Cortex of kidney (tissue), 1 donor: ENCODE measurements around the gene LIMCH1.
"Not testable (repeated sequence)": the region's sequence is repeated elsewhere in the genome, so short reads cannot be mapped to it uniquely, and the experiment has no call there.

Experiments
- DNase-seq: peaks from one replicate; lab custom pipeline; 2025; lab: John Stamatoyannopoulos, UW

Gene LIMCH1

DNA sequence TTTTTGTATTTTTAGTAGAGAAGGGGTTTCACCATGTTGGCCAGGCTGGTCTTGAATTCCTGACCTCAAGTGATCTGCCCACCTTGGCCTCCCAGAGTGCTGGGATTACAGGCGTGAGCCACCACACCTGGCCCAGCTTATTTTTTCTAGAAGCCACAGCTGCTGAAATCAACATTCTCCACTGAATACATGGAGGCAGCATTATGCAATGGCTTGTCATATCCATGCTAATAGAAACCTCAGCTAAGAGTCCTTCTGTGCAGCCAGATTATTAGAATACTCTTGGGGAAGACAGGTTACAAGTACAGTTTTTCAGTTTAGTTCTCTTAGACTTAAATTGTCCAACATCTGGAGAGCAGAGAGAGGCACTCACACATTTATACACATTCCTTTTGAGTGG, 104.8 kb downstream of the LIMCH1 start:
- not testable (repeated sequence) for DNase-seq

DNA sequence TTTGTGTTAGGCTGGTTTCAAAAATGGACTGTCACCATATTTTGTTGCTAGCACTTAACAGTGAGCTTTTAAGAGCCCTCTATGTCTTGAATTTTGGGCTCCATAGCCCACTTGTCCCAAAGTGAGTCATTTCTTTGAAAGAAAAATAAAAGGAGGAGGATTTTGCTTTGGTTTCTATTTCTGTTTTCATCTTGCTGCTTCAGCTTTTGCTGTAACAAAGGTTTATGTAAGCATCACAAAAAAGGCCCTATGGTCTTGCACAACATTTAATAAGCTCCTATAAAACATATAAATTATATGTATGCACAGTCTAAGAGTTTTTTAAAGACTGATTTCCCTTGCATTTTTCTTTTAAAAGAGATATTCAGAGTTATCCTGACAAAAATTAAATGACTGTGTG, 105.4 kb downstream of the LIMCH1 start:
- DNase-seq = no peak

GRCh38 chr4:41644288-41644914, 106.4 kb downstream of the LIMCH1 start:
- no peak for DNase-seq

DNA sequence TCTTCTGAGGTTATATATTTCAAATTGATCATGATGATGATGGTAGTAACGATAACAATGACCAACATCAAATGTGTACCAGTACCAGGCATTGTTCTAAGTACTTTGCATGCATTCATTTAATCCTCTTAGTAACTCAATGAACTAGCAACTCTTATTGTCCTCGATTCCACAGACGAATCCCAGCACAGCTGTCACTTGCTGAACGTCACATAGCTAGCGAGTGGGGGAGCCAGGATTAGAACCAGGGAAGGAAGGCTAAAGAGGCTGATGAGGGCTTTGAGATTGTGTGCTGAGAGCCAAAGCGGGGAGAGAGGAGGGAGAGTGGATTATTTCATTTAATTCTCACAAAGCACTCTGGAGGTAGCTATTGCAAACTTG, 106.9 kb downstream of the LIMCH1 start:
- DNase-seq = no peak

- DNase-seq = no peak
These were observed 107.9 kb downstream of the LIMCH1 start for GRCh38 chr4:41645728-41646390.

DNA sequence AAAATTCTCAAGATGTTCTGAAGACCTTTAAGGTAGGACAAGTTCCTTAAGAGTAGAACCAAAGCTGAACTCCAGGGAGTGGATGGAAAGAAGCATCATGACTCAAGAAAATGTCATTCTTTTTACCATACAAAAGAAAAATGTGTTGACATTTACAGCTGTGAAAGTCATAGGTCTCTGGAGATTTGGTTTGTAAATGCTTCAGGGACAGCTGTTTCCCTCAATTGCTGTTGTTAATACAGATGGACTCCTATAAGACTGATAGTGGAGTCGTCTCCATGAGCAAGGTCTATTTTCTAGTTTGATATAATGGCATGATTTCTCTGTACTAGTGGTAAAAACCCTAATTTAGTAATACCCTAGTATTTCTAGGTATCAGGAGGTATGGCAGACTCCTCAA, 108.9 kb downstream of the LIMCH1 start:
- DNase-seq = no peak

DNA sequence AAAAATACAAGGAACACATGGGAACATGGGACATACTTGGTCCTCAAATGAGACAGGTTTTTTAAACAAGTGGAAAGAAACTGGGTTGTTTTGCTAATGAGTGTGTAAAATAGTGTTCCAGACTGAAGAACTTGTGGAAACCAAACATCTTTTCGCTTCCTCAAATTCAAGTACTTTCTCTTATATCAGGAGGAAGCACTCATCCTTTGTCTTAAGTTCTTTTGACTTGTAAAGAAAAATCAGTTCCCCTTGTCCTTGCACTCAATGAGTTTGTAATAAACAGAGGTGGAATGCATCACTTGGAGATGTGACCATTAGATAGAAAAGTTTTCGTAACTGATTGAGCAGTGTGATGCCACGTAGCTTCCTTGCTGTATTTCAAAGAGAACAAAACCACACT, 109.4 kb downstream of the LIMCH1 start:
- DNase-seq = no peak

- not testable (repeated sequence) for DNase-seq
These were observed 113.2 kb downstream of the LIMCH1 start for GRCh38 chr4:41651150-41651549.

GRCh38 chr4:41652971-41653370, 115.0 kb downstream of the LIMCH1 start:
- DNase-seq = no peak

DNA sequence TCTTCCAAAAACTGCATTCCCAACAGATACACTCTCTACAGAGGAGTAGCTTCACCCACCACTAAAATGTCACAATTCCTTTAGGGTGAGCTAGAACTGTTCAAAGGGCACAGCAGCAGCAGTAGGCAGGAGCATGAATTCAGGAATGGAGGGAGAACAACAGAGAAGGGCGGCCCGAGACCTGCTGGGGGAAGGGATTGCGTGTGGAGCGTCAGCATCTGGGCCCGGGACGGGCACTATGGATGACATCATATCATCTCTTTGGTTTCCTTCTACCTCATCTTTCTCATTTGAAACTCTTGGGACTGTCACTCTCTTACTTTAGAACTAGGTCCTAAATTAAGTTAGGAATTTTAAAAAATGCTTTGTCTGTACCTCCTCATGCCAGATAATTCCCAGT, 115.6 kb downstream of the LIMCH1 start:
- no peak for DNase-seq

- no peak for DNase-seq
These were observed 117.2 kb downstream of the LIMCH1 start for GRCh38 chr4:41655177-41655576.

DNA sequence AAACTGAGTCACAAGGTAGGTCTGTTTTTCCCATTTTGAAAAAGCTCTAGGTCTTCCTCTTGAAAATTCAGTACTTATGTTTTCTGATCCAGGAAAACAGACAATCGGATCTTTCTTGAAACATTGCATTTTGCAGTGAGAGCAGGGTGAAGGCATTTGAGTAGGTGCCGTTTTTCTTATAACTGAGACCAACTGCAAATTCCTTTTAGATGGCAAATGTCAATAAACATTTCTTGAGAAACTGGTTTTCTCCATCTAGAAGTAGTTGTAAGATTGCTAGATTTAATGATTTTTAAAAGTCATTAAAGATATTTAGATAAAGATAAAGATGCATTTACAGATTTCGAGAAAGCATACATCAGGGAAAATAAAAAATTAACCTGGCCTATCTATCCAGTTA, 118.1 kb downstream of the LIMCH1 start:
- no peak for DNase-seq

GRCh38 chr4:41656572-41657520, 118.9 kb downstream of the LIMCH1 start:
- DNase-seq = no peak

DNA sequence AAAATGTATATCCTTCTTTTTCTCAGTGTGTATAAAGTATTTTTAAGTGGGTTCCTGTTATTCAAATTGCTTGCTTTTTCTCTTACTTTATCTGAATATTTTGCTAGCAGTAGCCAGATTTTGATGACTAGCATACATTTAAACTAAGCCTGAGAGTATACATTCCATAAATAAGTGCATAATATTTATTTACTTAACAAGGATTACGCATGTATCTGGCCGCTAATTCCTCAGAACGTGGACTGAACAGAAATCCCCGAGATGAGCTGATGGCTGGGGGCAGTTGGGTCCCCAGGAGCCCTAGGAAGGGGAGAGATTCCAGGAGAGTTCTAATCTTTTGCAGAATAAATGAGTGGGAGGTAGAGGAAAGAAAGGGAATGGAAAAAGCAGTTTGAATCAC, 119.6 kb downstream of the LIMCH1 start:
- DNase-seq = no peak

DNA sequence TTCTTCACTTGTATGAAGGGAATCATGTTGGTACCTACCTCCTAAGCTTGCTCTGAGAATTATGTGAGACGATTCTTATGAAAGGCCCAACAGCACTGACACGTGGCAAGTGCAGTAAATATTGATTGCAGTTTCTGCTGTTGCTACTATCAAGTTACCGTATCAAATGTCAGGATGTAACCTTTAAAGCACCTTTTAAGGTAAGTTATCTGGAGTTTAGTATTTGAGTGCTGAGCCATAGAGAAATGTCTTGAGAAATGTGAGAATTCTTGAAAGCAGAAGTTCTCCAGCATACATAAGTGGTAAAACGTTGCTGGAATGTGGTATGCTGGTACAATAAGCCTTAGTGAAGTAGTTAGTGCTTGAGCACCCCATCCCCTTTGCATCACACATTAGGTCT, 120.2 kb downstream of the LIMCH1 start:
- DNase-seq = no peak

GRCh38 chr4:41660352-41660751, 122.4 kb downstream of the LIMCH1 start:
- DNase-seq = no peak

DNA sequence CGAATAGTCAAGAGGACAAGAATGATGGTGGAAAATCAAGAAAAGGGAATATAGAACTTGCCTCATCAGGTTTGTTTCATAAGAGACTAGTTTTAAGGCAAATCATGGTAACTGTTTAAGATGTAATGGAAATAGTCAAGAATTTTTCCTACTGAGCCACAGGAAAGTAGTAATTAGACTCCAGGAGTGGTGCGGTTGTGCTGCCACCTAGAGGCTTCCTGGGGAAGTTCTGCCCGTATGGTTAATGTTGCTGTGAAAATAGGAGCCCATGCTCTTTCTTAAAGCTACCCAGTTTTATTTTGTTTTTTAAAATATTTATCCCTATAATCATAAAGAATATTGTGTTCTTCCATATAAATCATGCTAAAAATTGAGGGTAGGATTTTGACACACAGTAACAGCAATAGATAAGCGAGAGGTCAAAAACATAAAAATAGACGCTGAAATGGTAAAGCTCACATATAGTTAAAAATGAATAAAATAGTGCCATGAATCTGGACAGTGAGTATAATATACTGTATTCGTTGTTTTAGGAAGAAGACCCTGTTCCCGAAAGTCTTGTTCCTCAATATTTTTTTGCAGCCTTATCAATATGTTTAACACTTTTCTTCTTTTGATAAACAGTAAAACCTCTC, 123.6 kb downstream of the LIMCH1 start:
- DNase-seq = no peak

DNA sequence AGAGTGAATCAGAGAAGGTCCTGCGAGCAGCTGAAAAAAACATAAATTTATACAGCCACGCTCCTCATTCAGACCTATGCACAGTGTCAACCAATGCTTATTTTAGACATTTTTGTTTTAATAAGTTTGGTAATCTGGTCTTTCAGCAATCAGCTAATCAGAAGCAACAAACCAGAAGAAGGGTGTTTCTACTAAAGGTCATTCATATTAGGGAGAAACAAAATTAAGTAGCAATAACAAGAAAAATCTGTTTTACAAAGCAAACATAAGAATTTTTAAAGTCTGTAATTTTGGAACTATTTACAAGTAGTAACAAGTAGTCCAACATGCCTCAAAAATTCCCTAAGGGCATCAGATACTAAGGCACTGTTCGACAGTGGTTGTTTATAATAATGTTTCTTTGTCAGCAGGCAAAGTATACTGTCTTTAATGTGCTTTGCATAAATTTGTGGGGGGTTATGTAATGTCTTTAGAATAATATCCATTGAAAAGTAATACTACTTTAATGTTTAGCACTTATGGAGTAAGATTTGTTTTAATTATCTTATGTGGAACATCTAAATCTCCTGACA, 127.8 kb downstream of the LIMCH1 start:
- no peak for DNase-seq

GRCh38 chr4:41668024-41668423, 130.1 kb downstream of the LIMCH1 start:
- no peak for DNase-seq

DNA sequence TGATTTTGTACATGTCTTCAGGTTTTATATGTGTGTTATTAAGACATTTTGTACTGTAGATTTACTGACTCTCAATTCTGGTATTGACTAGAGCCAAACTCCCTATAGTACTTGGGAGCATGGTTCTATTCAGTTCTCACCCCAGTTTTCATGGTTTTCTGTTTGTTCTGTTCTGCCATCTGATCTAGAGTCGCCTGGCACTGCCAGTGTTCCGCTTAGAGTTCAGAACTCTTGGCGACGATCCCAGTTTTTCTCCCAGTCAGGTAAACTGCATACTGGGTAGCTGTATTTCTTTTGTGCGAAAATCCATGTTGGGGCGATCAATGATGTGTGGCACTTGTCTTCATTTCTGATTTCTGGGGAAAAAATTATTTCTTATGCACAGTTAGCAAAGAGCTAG, 132.6 kb downstream of the LIMCH1 start:
- no peak for DNase-seq

- DNase-seq = no peak
These were observed 133.0 kb downstream of the LIMCH1 start for GRCh38 chr4:41670982-41671381.
